Keratinocyte (primary cell): ENCODE results near the gene SLC13A3.

Source experiments
- CTCF ChIP-seq, 3 experiments: IDR thresholded peaks in 1 of 3; conservative IDR thresholded peaks in 1 of 3; optimal IDR thresholded peaks in 1 of 3; 2 replicates in 2 of 3; 3 replicates in 1 of 3; pipeline versions ENCODE3 to v1.5.1; 2011; ENCODE audit warnings: low read length in 3 of 3, mild to moderate bottlenecking in 3 of 3, moderate library complexity in 2 of 3, control low read depth in 1 of 3, inconsistent platforms in 1 of 3; ENCODE audit not compliant: insufficient read depth in 2 of 3; ENCODE audit errors: extremely low read depth in 1 of 3
- EZH2 ChIP-seq: IDR thresholded peaks from one replicate; pipeline ENCODE4 v1.6.1; 2012; ENCODE audit warnings: inconsistent platforms, mild to moderate bottlenecking, low read length, moderate library complexity

GRCh38 chr20:46545827-46546138 is 105.5 kb downstream of the SLC13A3 start:
- TF ChIP-seq CTCF (optimal IDR thresholded peaks at IDR 0.05 in 1 of 3, IDR thresholded peaks at IDR 0.05 in 1 of 3, conservative IDR thresholded peaks at IDR 0.05 in 1 of 3; ENCODE audit: extremely low read depth in 1 of 3, insufficient read depth in 2 of 3, low read length in 3 of 3) (no peak), EZH2 (no peak)
